HG02588 (cell line): ENCODE results near the gene CACNA1I.

ENCODE experiments used
- ATAC-seq: cut with Tn5 transposase; IDR thresholded peaks from one replicate; pipeline ENCODE4 v1.9.1; 2021; ENCODE audit warnings: mild to moderate bottlenecking, moderate library complexity; ENCODE audit not compliant: unreplicated experiment

The CACNA1I gene

GRCh38 chr22:39646398-39647063 is 76.0 kb downstream of the CACNA1I start:
- ATAC-seq, result no peak

GRCh38 chr22:39647836-39648629 is 77.5 kb downstream of the CACNA1I start:
- no peak for ATAC-seq

GRCh38 chr22:39648630-39648950 is 78.0 kb downstream of the CACNA1I start:
- no peak for ATAC-seq

DNA sequence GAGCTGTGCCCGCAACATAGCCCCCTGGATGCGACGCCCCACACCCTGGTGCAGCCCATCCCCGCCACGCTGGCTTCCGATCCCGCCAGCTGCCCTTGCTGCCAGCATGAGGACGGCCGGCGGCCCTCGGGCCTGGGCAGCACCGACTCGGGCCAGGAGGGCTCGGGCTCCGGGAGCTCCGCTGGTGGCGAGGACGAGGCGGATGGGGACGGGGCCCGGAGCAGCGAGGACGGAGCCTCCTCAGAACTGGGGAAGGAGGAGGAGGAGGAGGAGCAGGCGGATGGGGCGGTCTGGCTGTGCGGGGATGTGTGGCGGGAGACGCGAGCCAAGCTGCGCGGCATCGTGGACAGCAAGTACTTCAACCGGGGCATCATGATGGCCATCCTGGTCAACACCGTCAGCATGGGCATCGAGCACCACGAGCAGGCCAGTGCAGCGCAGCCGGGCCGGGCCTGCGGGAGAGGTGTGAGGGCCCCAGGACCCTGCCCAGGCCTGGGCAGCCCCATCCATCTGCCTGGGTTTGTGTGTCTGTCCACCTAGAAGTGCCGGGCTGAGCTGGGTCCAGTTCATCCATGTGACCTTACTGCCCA is 79.0 kb downstream of the CACNA1I start:
- no peak for ATAC-seq

DNA sequence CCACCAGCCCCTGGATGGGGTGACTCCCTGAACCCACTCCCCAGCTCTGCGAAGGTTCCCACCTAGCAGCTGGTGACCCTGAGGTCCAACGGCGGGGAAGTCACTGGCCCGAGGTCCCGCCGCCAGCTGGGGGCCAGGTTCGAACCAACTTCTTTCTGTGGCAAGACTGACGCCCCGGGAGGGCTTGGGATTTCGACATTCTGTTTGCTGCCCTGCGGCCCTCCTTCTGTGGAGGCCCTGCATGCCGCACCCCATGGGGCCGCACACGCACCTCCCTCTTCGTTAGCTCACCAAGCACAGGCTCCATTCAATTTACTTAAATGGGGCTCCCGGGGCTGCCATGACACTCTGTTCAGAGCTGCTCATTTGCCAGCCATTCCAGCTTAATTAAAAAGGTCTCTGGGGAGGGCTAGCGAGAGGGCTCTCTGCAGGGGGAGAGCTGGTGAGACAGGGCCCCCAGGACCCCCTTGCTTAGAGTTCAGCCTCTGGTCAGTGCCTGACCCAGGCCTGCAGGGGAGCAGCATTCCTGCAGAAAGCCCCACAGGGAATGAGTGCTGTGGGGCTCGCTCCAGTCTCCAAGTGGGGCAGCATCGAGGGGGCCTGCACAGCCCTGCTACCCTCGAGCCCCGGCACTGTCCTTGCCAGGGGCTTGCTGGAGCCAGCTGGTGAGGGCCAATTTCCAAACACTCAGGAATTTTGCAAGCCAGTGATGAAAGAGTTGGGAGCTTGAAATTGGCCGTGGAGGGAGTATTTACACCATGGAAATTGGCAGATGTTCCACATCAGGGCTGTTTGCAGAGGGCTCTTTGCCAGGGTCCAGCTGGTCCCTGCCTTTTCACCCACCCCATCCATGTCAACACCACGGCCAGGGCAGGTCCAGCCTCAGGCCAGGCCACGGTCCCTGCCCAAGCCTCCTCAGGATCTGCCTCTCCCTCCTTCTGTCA is 80.8 kb downstream of the CACNA1I start:
- ATAC-seq, result no peak

GRCh38 chr22:39652990-39653786 is 82.6 kb downstream of the CACNA1I start:
- no peak for ATAC-seq

GRCh38 chr22:39653787-39654077 is 83.2 kb downstream of the CACNA1I start:
- ATAC-seq, result no peak

- no peak for ATAC-seq
These were observed 83.8 kb downstream of the CACNA1I start for GRCh38 chr22:39654131-39654926.

- ATAC-seq, result no peak
These were observed 84.5 kb downstream of the CACNA1I start for GRCh38 chr22:39655004-39655579.

DNA sequence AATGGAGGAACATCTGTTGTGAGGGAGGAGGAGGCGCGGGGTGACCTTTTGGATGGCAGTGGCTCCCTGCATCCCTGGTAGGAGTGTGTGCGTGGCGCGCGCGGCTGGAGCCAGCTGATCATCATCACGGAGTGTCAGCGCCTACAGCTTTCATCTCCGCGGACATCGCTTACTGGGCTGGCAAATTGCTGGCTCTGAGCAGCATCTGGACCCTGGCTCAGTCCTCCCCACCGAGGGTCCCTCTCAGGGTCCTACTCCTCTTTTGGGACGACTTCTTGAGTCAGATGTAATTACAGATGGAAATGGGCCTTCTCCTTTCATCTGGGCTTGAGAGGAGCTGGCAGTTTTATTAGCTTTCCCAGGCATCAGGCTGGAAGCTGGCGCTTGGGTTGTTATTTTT is 85.3 kb downstream of the CACNA1I start:
- no peak for ATAC-seq

- ATAC-seq, result no peak
These were observed 86.2 kb downstream of the CACNA1I start for GRCh38 chr22:39656495-39657490.

GRCh38 chr22:39658367-39658766 is 87.8 kb downstream of the CACNA1I start:
- no peak for ATAC-seq

DNA sequence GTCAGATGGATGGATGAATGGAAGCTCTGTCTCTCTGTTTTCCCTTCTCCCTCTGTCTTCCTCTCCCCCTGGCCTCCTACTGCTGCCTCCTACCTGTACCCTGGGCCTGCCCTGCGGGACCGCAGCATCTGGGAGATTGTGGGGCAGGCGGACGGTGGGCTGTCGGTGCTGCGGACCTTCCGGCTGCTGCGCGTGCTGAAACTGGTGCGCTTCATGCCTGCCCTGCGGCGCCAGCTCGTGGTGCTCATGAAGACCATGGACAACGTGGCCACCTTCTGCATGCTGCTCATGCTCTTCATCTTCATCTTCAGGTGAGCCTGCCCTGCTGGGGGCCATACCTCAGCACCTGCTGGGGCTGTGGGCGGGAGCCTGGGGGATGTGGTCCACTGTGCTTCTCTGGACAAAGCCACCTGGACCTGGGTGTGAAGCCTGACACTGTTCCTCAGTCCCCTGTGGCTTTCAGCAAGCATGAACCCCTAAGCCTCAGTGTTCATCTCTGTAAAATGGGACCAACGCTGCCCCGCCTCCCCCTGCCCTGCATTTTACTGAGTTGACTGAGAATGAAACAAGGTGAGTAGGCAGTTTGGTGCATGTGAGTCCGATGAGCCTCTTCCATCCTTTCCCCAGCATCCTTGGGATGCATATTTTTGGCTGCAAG is 88.4 kb downstream of the CACNA1I start:
- ATAC-seq, result no peak

DNA sequence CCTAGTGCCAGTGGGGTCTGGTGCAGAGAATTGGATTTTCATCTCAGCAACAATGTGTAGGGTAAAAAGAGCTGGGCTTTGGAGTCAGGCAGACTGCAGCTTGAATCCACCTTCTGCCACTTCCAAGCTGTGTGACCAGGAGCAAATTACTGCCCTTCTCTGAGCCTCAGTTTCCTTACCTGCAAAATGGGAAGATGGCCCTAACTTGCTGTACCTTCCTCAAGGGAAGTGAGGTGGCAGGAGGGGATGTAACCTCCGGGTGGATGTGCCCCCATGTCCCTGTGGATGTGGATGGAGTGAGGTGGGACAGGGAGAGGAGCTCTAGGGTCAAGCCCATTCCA is 90.9 kb downstream of the CACNA1I start:
- no peak for ATAC-seq

GRCh38 chr22:39661842-39662685 is 91.5 kb downstream of the CACNA1I start:
- ATAC-seq, result no peak

- no peak for ATAC-seq
These were observed 92.1 kb downstream of the CACNA1I start for GRCh38 chr22:39662686-39663052.

GRCh38 chr22:39663751-39664150 is 93.2 kb downstream of the CACNA1I start:
- ATAC-seq, result no peak
